LNCAP (cell line): ENCODE measurements around the gene CNST.

ENCODE experiments used
- CTCF ChIP-seq: fragments of 450-650 bp; IDR thresholded peaks from 2 replicates; pipeline ENCODE4 v1.5.1; 2017; ENCODE audit warnings: mild to moderate bottlenecking

Gene CNST

GRCh38 chr1:246559310-246559709 lies 6.9 kb upstream of the CNST start:
- TF ChIP-seq CTCF: no peak

- TF ChIP-seq CTCF: no peak
These were observed 1.2 kb upstream of the CNST start for GRCh38 chr1:246564839-246565750.

GRCh38 chr1:246565751-246566127 lies 517 bp upstream of the CNST start:
- TF ChIP-seq CTCF: no peak

GRCh38 chr1:246566813-246567645 lies 773 bp downstream of the CNST start:
- no peak for TF ChIP-seq CTCF

GRCh38 chr1:246567646-246568235 lies 1.5 kb downstream of the CNST start:
- TF ChIP-seq CTCF: no peak

GRCh38 chr1:246569248-246570238 lies 3.3 kb downstream of the CNST start:
- no peak for TF ChIP-seq CTCF
